Tibial artery (tissue), 4 donors: Measurements from ENCODE around the gene STAP2.
A peak's percentile ranks its signal among the peaks of the same experiment; 100 is the strongest.

ENCODE experiments used
- DNase-seq, 2 donors: peaks; one replicate each; pipeline ENCODE4 v3.0.0-alpha.2; 2019
- H3K27ac ChIP-seq, 2 donors: fragments of 200-600 bp; sonication (generic) in 1 of 2; 1 replicate in 1 of 2; 2 replicates in 1 of 2; pipeline ENCODE4 v1.5.1; 2018 to 2019; ENCODE audit warnings: mild to moderate bottlenecking in 1 of 2
- H3K27me3 ChIP-seq, 2 donors: fragments of 200-600 bp; sonication (generic) in 1 of 2; one replicate each; pipeline versions ENCODE4 v1.5.1 to v1.6.0; 2016 to 2019
- H3K36me3 ChIP-seq, 3 donors: fragments of 200-600 bp; sonication (generic) in 2 of 3; one replicate each; pipeline ENCODE4 v1.5.1; 2016 to 2019; ENCODE audit warnings: mild to moderate bottlenecking in 2 of 3
- H3K4me1 ChIP-seq, 4 donors: fragments of 200-600 bp; sonication (generic) in 2 of 4; 1 replicate in 3 of 4; 2 replicates in 1 of 4; pipeline ENCODE4 v1.5.1; 2016 to 2019
- H3K4me3 ChIP-seq, 2 donors: fragments of 200-600 bp; sonication (generic) in 1 of 2; 1 replicate in 1 of 2; 2 replicates in 1 of 2; pipeline ENCODE4 v1.5.1; 2018 to 2019; ENCODE audit warnings: mild to moderate bottlenecking in 2 of 2
- H3K9me3 ChIP-seq, 3 donors: fragments of 200-600 bp; sonication (generic) in 1 of 3; one replicate each; pipeline ENCODE4 v1.5.1; 2016 to 2019
- intact Hi-C: fragments of 100-400 bp; cut with DNase I; formaldehyde crosslinking; loops from one replicate; pipeline ENCODE4 v1.15.0; 2023; ENCODE audit warnings: low total_unique reads
- TF ChIP-seq, protein P1 (sequence below), 2 experiments: fragments of 200-600 bp in 1 of 2; fragments of 450-650 bp in 1 of 2; IDR thresholded peaks; one replicate each; pipeline ENCODE4 v1.5.1; 2017 to 2019; ENCODE audit warnings: antibody characterized with exemption in 2 of 2, mild to moderate bottlenecking in 1 of 2, moderate library complexity in 1 of 2

The STAP2 gene, protein sequence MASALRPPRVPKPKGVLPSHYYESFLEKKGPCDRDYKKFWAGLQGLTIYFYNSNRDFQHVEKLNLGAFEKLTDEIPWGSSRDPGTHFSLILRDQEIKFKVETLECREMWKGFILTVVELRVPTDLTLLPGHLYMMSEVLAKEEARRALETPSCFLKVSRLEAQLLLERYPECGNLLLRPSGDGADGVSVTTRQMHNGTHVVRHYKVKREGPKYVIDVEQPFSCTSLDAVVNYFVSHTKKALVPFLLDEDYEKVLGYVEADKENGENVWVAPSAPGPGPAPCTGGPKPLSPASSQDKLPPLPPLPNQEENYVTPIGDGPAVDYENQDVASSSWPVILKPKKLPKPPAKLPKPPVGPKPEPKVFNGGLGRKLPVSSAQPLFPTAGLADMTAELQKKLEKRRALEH

DNA sequence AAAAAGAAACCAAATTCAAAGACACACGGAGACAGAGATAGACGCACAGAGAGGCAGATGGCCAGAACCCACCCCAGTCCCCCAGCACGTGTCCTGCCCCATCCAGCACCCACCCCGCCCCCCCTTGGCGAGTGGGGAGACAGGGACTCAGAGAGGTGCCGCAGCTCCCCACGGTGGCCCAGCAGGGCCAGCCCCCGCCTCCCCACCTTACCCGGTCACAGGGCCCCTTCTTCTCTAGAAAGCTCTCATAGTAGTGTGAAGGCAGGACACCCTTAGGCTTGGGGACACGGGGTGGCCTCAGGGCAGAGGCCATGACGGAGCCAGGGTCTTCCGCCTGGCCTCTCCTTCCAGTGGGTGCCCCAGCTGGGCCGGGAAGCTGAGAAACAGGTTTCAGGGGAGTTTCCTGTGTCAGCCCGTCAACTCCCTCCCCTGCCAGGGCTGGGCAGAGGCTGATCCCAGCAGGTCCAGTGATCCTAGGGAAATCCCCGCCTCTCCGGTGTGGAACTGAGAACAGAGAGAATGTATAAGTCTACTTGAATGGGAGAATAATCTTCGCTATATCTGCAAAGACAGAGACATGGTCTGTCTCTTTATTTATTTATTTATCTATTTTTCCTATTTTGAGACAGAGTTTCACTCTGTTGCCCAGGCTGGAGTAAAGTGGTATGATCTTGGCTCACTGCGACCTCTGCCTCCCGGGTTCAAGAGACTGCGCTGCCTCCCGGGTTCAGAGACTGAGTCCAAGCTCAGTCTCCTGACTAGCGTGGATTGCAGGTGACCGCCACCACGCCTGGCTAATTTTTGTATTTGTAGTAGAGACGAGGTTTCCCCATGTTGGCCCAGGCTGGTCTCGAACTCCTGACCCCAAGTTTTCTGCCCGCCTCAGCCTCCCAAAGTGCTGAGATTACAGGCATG, at the start of gene STAP2:
STAP2 (minus strand) TSS at position 387 of the 915 bp plus-strand sequence; CDS start at position 313, 74 bp downstream.
- Histone ChIP-seq H3K4me3 (peak within 1 kb of the TSS; percentile 29 to 48), H3K9me3 (no peaks in the 10 kb centered on the region), H3K27ac (no peak within 1 kb of the TSS), H3K4me1 (peaks cover 0 to 15% (median 7%) of the 10 kb centered on the region in 4 donors), H3K27me3 (peaks cover 0 to 4% of the 10 kb centered on the region in 2 donors), H3K36me3 (no peaks in the 10 kb centered on the region)
- intact Hi-C loops: no loop called here
- TF ChIP-seq, protein P1, sequence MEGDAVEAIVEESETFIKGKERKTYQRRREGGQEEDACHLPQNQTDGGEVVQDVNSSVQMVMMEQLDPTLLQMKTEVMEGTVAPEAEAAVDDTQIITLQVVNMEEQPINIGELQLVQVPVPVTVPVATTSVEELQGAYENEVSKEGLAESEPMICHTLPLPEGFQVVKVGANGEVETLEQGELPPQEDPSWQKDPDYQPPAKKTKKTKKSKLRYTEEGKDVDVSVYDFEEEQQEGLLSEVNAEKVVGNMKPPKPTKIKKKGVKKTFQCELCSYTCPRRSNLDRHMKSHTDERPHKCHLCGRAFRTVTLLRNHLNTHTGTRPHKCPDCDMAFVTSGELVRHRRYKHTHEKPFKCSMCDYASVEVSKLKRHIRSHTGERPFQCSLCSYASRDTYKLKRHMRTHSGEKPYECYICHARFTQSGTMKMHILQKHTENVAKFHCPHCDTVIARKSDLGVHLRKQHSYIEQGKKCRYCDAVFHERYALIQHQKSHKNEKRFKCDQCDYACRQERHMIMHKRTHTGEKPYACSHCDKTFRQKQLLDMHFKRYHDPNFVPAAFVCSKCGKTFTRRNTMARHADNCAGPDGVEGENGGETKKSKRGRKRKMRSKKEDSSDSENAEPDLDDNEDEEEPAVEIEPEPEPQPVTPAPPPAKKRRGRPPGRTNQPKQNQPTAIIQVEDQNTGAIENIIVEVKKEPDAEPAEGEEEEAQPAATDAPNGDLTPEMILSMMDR (IDR thresholded peaks at IDR 0.05): no peak
- no peak for DNase-seq

DNA sequence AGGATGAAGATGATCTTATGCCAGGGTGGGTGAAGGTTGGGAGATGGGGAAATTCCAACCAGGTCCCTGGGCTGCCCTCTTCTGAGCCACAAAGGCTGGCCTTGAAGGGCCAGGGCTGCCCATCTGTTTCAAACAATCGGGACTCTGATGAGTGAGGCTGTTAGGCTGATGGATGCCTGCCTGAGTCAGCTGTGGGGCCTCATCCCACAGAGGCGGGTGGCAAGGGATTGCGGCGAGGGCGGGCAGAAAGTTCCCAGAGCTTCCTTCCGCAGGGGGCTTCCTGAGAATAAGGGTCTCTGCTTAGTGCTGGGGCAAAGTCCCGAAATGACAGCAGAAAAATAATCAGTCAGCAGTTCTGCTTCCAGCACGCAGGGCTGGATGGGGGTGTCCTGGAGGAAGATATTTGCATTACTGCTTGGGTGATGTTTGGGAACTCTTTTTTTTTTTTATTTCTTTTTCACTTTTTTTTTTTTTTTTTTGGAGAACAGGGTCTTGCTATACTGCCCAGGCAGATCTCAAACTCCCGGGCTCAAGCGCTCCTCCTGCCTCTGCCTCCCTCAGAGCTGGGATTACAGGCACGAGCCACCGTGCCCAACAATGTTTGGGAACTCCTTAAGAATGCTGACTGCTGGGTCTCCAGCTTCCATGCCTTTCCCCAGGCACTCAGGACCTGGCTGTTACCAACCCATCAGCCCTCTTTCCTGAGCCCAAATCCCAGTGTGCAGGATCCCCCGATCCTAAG, 47.6 kb upstream of the STAP2 start:
- Histone ChIP-seq H3K4me3 (no peak overlapping the region), H3K4me1 (peaks cover 0 to 50% (median 34%) of the 10 kb centered on the region in 4 donors), H3K27ac (no peak overlapping the region), H3K36me3 (peaks cover 0 to 19% (median 7%) of the 10 kb centered on the region in 3 donors), H3K9me3 (no peaks in the 10 kb centered on the region), H3K27me3 (no peaks in the 10 kb centered on the region)
- TF ChIP-seq, protein P1 (IDR thresholded peaks at IDR 0.05): no peak
- no peak for DNase-seq
- intact Hi-C loops: no loop called here

DNA sequence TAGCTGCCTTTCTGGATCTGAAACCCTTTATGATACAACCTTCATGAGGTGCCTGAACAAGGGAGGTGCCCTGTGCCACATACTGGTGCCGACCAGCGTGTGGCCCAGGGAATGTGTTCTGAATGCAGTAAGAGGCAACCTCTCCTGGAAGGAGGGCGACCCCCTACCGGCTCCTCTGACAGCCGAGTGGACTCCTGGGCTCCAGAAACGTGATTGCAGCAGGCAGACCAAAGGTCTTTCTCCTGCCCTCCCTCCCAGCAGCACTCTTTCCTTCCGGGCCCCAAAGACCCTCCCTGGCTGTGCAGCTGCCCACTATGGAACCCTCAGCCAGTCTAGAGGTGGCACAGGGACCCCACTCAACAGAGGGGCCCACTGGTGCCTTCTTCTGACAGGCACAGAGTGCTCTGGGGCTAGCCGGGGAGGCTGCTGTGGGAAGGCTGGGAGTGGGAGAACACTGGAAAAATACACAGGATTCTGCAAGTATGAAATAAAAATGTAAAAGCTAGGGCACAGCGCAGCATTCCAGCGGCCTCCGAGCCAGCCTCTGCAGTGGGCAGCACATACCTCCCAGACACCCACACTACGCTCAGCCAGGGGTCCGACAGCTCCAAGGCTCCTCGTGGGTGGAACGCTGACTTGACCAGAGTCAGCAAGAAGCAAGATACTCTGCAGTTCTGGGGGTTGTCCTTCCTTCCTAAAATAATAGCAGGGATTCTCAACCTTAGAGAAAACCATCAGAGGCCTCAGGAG, 46.8 kb upstream of the STAP2 start:
- no peak for DNase-seq
- Histone ChIP-seq H3K4me3 (no peak overlapping the region), H3K27me3 (no peaks in the 10 kb centered on the region), H3K9me3 (no peaks in the 10 kb centered on the region), H3K4me1 (peaks cover 0 to 47% (median 26%) of the 10 kb centered on the region in 4 donors), H3K36me3 (peaks cover 0 to 19% (median 7%) of the 10 kb centered on the region in 3 donors), H3K27ac (no peak overlapping the region)
- intact Hi-C loops: no loop called here
- TF ChIP-seq, protein P1 (IDR thresholded peaks at IDR 0.05): no peak

DNA sequence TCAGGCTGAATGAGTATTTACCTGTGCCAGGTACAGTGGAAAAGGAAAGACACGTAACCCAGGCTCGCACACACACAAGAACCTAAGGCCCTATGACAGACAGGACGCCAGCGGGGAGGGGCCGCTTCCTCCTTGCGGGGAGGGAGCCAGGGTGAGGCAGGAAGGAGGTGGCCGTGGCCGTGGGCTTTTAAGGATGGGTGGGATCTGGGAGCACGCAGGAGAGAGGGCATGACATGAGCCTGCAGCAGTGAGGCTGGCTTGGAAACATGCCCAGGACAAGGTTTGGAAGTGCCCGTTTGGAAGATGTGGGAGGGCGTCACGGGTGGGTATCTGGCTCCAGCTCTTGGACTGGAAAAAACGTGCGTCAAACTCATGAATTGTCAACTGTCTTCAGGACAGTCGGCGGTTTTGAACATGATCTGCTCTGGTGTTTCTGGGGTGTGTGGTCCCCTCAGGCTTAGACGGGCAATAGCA, 41.7 kb upstream of the STAP2 start:
- Histone ChIP-seq H3K36me3 (peaks cover 0 to 16% (median 6%) of the 10 kb centered on the region in 3 donors), H3K4me3 (no peak overlapping the region), H3K27ac (no peak overlapping the region), H3K9me3 (no peaks in the 10 kb centered on the region), H3K27me3 (no peaks in the 10 kb centered on the region), H3K4me1 (peaks cover under 1 to 58% (median 30%) of the 10 kb centered on the region in 4 donors)
- DNase-seq: peak in 1 of 2 donors; percentile 65
- intact Hi-C loops: no loop called here
- TF ChIP-seq, protein P1 (IDR thresholded peaks at IDR 0.05): no peak
